GM18870 (cell line): Measurements from ENCODE around the gene UNC80.

Experiments
- ATAC-seq: cut with Tn5 transposase; IDR thresholded peaks from one replicate; pipeline ENCODE4 v1.9.1; 2021; ENCODE audit warnings: moderate library complexity; ENCODE audit not compliant: unreplicated experiment

Gene UNC80

GRCh38 chr2:209905691-209906090 lies 134.1 kb downstream of the UNC80 start:
- no peak for ATAC-seq

- ATAC-seq, result no peak
These were observed 136.1 kb downstream of the UNC80 start for GRCh38 chr2:209907746-209908145.

- ATAC-seq, result no peak
These were observed 136.9 kb downstream of the UNC80 start for GRCh38 chr2:209908511-209908910.

- ATAC-seq, result no peak
These were observed 139.9 kb downstream of the UNC80 start for GRCh38 chr2:209911486-209911885.

- ATAC-seq, result no peak
These were observed 142.2 kb downstream of the UNC80 start for GRCh38 chr2:209913786-209914345.

GRCh38 chr2:209917154-209917771 lies 145.6 kb downstream of the UNC80 start:
- ATAC-seq, result no peak

- ATAC-seq, result no peak
These were observed 146.6 kb downstream of the UNC80 start for GRCh38 chr2:209918251-209918650.

GRCh38 chr2:209922116-209922515 lies 150.5 kb downstream of the UNC80 start:
- ATAC-seq, result no peak

- ATAC-seq, result no peak
These were observed 157.7 kb downstream of the UNC80 start for GRCh38 chr2:209929369-209929768.

GRCh38 chr2:209933499-209934483 lies 162.2 kb downstream of the UNC80 start:
- no peak for ATAC-seq

- ATAC-seq, result no peak
These were observed 164.6 kb downstream of the UNC80 start for GRCh38 chr2:209936106-209936666.

- no peak for ATAC-seq
These were observed 166.3 kb downstream of the UNC80 start for GRCh38 chr2:209937893-209938292.

GRCh38 chr2:209938906-209939305 lies 167.3 kb downstream of the UNC80 start:
- no peak for ATAC-seq

- ATAC-seq, result no peak
These were observed 169.3 kb downstream of the UNC80 start for GRCh38 chr2:209940936-209941335.

- ATAC-seq, result no peak
These were observed 170.8 kb downstream of the UNC80 start for GRCh38 chr2:209942426-209942825.

GRCh38 chr2:209942936-209943605 lies 171.4 kb downstream of the UNC80 start:
- ATAC-seq, result no peak

- no peak for ATAC-seq
These were observed 172.1 kb downstream of the UNC80 start for GRCh38 chr2:209943776-209944175.

- ATAC-seq, result no peak
These were observed 174.9 kb downstream of the UNC80 start for GRCh38 chr2:209946539-209946938.

GRCh38 chr2:209956271-209956670 lies 184.6 kb downstream of the UNC80 start:
- no peak for ATAC-seq

- ATAC-seq, result no peak
These were observed 186.4 kb downstream of the UNC80 start for GRCh38 chr2:209958016-209958415.

- ATAC-seq, result no peak
These were observed 188.4 kb downstream of the UNC80 start for GRCh38 chr2:209960045-209960444.
